Hepatocyte (in vitro differentiated cells): ENCODE measurements around the gene COX7A2L. TPM values are rescaled to one million over a fixed set of nuclear protein-coding genes. Genes with fewer than 3 reads are reported as not detected.

Experiments
- DNase-seq: peaks from one replicate; pipeline ENCODE4 v3.0.0-alpha.2; 2016; ENCODE audit warnings: low spot score
- H2AFZ ChIP-seq: fragments of 200-600 bp; sonication (generic); 2 replicates; pipeline ENCODE4 v1.6.0; 2016; ENCODE audit warnings: antibody characterized with exemption, mild to moderate bottlenecking
- H3K27ac ChIP-seq: fragments of 200-600 bp; sonication (generic); 2 replicates; pipeline ENCODE4 v1.5.1; 2016; ENCODE audit warnings: mild to moderate bottlenecking
- H3K27me3 ChIP-seq: fragments of 200-600 bp; sonication (generic); 2 replicates; pipeline ENCODE4 v1.6.1; 2016
- H3K36me3 ChIP-seq: fragments of 200-600 bp; sonication (generic); replicated peaks from 2 replicates; pipeline ENCODE4 v1.5.1; 2016; ENCODE audit warnings: low read depth; ENCODE audit not compliant: insufficient read depth
- H3K4me1 ChIP-seq: fragments of 200-600 bp; sonication (generic); 2 replicates; pipeline ENCODE4 v1.5.1; 2016; ENCODE audit warnings: mild to moderate bottlenecking, moderate library complexity; ENCODE audit not compliant: insufficient read depth
- H3K4me2 ChIP-seq: fragments of 200-600 bp; sonication (generic); 2 replicates; pipeline ENCODE4 v1.6.0; 2016
- H3K4me3 ChIP-seq: fragments of 200-600 bp; sonication (generic); 2 replicates; pipeline ENCODE4 v1.5.1; 2016; ENCODE audit warnings: mild to moderate bottlenecking
- H3K79me2 ChIP-seq: fragments of 200-600 bp; sonication (generic); 2 replicates; pipeline ENCODE4 v1.6.0; 2017; ENCODE audit warnings: mild to moderate bottlenecking
- H3K9me2 ChIP-seq: fragments of 200-600 bp; sonication (generic); replicated peaks from 2 replicates; pipeline ENCODE4 v1.6.0; 2017; ENCODE audit warnings: mild to moderate bottlenecking; ENCODE audit not compliant: insufficient read depth
- H3K9me3 ChIP-seq: fragments of 200-600 bp; sonication (generic); 2 replicates; pipeline ENCODE4 v1.5.1; 2016; ENCODE audit warnings: low read depth, mild to moderate bottlenecking
- H4K20me1 ChIP-seq: fragments of 200-600 bp; sonication (generic); 2 replicates; pipeline ENCODE4 v1.6.0; 2016; ENCODE audit warnings: mild to moderate bottlenecking; ENCODE audit not compliant: insufficient read depth, poor library complexity, severe bottlenecking
- EZH2 ChIP-seq: fragments of 200-600 bp; sonication (generic); IDR thresholded peaks from 2 replicates; pipeline ENCODE4 v1.6.1; 2016; ENCODE audit warnings: antibody characterized with exemption, mild to moderate bottlenecking, borderline replicate concordance
- EZH2phosphoT487 ChIP-seq: fragments of 200-600 bp; sonication (generic); IDR thresholded peaks from one replicate; pipeline ENCODE4 v1.6.1; 2018; ENCODE audit warnings: antibody characterized with exemption, mild to moderate bottlenecking, low read depth, moderate library complexity; ENCODE audit not compliant: unreplicated experiment, severe bottlenecking
- WGBS: methylation state at CpG from one replicate; pipeline ENCODE4 v1.1.6; 2016; ENCODE audit warnings: low lambda C conversion rate; ENCODE audit errors: missing lambda C conversion rate; 5-methylcytosine and 5-hydroxymethylcytosine counted together
- polyA plus RNA-seq: library from polyadenylated mRNA; unstranded; fragments of >200 nt; fragmentation: Nextera tagmentation; extraction: Ambion mirVana; gene quantifications from 2 replicates; pipeline ENCODE4 v1.2.1, GENCODE V29; 2016
- total RNA-seq: library from RNA; depleted of rRNA; stranded (reverse); fragments of >200 nt; gene quantifications from 2 replicates; pipeline ENCODE4 v1.2.3, GENCODE V29; 2014
- TF ChIP-seq, protein P1 (sequence below): fragments of 200-600 bp; sonication (generic); IDR thresholded peaks from 2 replicates; pipeline ENCODE4 v1.5.1; 2016; ENCODE audit warnings: antibody characterized with exemption, mild to moderate bottlenecking; ENCODE audit not compliant: poor library complexity

The COX7A2L gene
- total and polyA plus RNA-seq, 2 experiments from 2014 or later: 134 to 247 TPM

DNA sequence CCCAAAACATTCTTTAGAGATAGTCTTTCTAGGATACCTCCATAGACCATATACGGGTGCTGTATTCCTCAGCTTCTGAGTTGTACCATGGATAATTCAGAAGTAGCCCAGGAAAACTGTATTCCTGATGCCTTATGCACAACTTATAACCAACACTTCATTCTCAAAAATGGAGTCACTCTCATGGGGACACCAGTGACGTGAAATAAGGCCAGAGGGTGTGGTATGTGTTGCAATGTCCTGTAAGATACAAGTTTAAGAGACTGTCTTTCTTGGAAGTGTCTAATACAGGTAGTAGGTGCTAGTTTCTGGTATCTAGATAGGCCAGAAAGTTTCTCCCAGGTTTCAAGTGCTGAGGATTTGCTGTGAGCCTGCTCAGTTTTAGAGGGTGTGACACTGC, 36.1 kb downstream of the COX7A2L start:
- Histone ChIP-seq H3K36me3 (no peaks in the 10 kb centered on the region), H4K20me1 (no peaks in the 10 kb centered on the region), H3K27me3 (no peaks in the 10 kb centered on the region), H3K4me2 (no peak overlapping the region), H3K79me2 (no peaks in the 10 kb centered on the region), H2AFZ (no peak overlapping the region), H3K4me3 (no peak overlapping the region), H3K27ac (no peak overlapping the region), H3K9me2 (no peaks in the 10 kb centered on the region), H3K9me3 (no peaks in the 10 kb centered on the region), H3K4me1 (no peaks in the 10 kb centered on the region)
- TF ChIP-seq, protein P1, sequence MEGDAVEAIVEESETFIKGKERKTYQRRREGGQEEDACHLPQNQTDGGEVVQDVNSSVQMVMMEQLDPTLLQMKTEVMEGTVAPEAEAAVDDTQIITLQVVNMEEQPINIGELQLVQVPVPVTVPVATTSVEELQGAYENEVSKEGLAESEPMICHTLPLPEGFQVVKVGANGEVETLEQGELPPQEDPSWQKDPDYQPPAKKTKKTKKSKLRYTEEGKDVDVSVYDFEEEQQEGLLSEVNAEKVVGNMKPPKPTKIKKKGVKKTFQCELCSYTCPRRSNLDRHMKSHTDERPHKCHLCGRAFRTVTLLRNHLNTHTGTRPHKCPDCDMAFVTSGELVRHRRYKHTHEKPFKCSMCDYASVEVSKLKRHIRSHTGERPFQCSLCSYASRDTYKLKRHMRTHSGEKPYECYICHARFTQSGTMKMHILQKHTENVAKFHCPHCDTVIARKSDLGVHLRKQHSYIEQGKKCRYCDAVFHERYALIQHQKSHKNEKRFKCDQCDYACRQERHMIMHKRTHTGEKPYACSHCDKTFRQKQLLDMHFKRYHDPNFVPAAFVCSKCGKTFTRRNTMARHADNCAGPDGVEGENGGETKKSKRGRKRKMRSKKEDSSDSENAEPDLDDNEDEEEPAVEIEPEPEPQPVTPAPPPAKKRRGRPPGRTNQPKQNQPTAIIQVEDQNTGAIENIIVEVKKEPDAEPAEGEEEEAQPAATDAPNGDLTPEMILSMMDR: no peak
- no peak for TF ChIP-seq EZH2phosphoT487
- TF ChIP-seq EZH2: no peak
- WGBS: 94% methylated on average over 2 of the region's 2 CpGs
- no peak for DNase-seq

DNA sequence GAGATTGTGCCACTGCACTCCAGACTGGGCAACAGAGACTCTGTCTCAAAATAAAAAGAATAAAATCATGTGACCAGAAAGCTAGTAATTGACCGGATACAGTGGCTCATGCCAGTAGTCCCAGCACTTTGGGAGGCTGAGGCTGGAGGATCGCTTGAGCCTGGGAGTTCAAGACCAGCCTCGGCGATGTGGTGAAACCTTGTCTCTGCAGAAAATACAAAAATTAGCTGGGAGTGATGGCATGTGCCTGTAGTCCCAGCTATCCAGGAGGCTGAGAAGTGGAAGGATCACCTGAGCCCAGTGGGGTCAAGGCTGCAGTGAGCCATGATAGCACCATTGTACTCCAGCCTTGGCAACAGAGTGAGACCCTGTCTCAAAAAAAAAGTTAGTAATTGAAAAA, 36.8 kb downstream of the COX7A2L start:
- Histone ChIP-seq H3K4me3 (no peak overlapping the region), H3K9me3 (no peaks in the 10 kb centered on the region), H3K36me3 (no peaks in the 10 kb centered on the region)

DNA sequence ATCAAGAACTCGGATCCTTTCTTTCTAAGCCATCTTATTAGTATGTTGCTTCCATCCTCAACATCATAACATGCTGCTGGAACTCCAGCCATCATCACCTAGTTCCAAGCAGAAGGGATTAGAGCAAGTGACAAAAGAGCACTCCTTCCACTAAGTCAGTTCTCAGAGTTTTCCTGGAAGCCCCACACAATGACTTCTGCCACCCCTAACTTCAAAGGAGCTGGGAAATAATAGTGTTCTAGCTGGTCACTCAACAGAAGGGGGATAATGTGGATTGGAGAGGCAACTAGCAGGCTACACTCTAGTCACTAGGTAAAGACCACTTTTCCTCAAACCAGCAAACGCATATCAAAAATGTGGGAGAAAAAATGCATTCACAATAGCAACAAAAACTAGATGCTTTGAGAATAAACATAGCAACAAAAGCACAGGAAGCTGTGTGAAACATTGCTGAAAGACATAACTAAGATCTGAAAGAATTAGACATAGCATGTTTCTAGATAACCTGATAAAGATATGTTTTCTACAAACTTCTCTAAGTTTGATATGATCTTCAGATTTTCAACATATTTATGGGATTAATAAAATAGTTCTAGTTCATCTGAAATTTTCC, 39.5 kb downstream of the COX7A2L start:
- TF ChIP-seq EZH2phosphoT487: no peak
- no peak for TF ChIP-seq EZH2
- TF ChIP-seq, protein P1: no peak
- Histone ChIP-seq H3K4me1 (no peaks in the 10 kb centered on the region), H3K27me3 (no peaks in the 10 kb centered on the region), H3K4me3 (no peak overlapping the region), H3K4me2 (no peak overlapping the region), H2AFZ (no peak overlapping the region), H3K27ac (no peak overlapping the region), H3K9me2 (no peaks in the 10 kb centered on the region), H3K9me3 (no peaks in the 10 kb centered on the region), H3K79me2 (no peaks in the 10 kb centered on the region), H4K20me1 (no peaks in the 10 kb centered on the region), H3K36me3 (no peaks in the 10 kb centered on the region)
- DNase-seq: no peak
- WGBS: 61% methylated on average over 2 of the region's 2 CpGs

More for the DNA sequence above, 36.8 kb downstream of the COX7A2L start:
- TF ChIP-seq, protein P1: no peak
- TF ChIP-seq EZH2phosphoT487 (no peak), EZH2 (no peak)
- H3K27ac ChIP-seq: no peak overlapping the region
- 96% methylated on average over 4 of the region's 4 CpGs for WGBS
- no peak overlapping the region for H3K4me2 ChIP-seq
- H4K20me1 ChIP-seq: no peaks in the 10 kb centered on the region
- no peaks in the 10 kb centered on the region for H3K79me2 ChIP-seq
- H3K4me1 ChIP-seq: no peaks in the 10 kb centered on the region
- no peak for DNase-seq
- H3K27me3 ChIP-seq: no peaks in the 10 kb centered on the region
- H3K9me2 ChIP-seq: no peaks in the 10 kb centered on the region
- H2AFZ ChIP-seq: no peak overlapping the region

GRCh38 chr2:42319265-42319664, 41.8 kb downstream of the COX7A2L start:
- no peak overlapping the region for H3K27ac ChIP-seq
- H3K9me3 ChIP-seq: no peaks in the 10 kb centered on the region
- H3K36me3 ChIP-seq: no peaks in the 10 kb centered on the region
- no peaks in the 10 kb centered on the region for H3K4me1 ChIP-seq
- no peaks in the 10 kb centered on the region for H3K9me2 ChIP-seq
- no peak overlapping the region for H3K4me3 ChIP-seq
- no peak overlapping the region for H3K4me2 ChIP-seq
- H2AFZ ChIP-seq: no peak overlapping the region
- no peaks in the 10 kb centered on the region for H3K79me2 ChIP-seq
- TF ChIP-seq EZH2: no peak
- TF ChIP-seq EZH2phosphoT487: no peak
- TF ChIP-seq, protein P1: no peak
- no peaks in the 10 kb centered on the region for H3K27me3 ChIP-seq
- no peaks in the 10 kb centered on the region for H4K20me1 ChIP-seq
- 91% methylated on average over 5 of the region's 5 CpGs for WGBS
- no peak for DNase-seq
